ENCODE data around the gene CLN5. TPM values are rescaled to one million over a fixed set of nuclear protein-coding genes. Genes with fewer than 3 reads are reported as not detected.
"Not testable (repeated sequence)": the region's sequence is repeated elsewhere in the genome, so short reads cannot be mapped to it uniquely, and the experiment has no call there.

The CLN5 gene
- total and polyA plus RNA-seq, 2 donors (not counting 3 experiments of a cell fraction or from before 2014, with no cell fraction given): 16.5 to 22.7 TPM

GRCh38 chr13:77002590-77003190 lies 10.8 kb downstream of the CLN5 start:
- Histone ChIP-seq H3K79me2 (ENCODE audit: control insufficient read depth, insufficient read depth, low read length) (peaks cover 4% of the 10 kb centered on the region), H3K36me3 (ENCODE audit: control insufficient read depth in 2 of 2, extremely low read depth in 1 of 2, insufficient read depth in 2 of 2, low read length in 2 of 2) (peaks cover 6 to 7% of the 10 kb centered on the region in 2 experiments), H3K9ac (replicated peaks; ENCODE audit: extremely low read depth, insufficient read depth, low read length) (no peak overlapping the region), H4K20me1 (replicated peaks; ENCODE audit: control insufficient read depth, extremely low read depth, insufficient read depth, low read length) (no peaks in the 10 kb centered on the region), H3K4me1 (ENCODE audit: control insufficient read depth, extremely low read depth, insufficient read depth, low read length) (no peaks in the 10 kb centered on the region), H3K9me1 (replicated peaks; ENCODE audit: control insufficient read depth, extremely low read depth, insufficient read depth, low read length) (no peaks in the 10 kb centered on the region), H3K4me2 (ENCODE audit: insufficient read depth, low read length) (no peak overlapping the region), H3K9me3 (replicated peaks; ENCODE audit: control insufficient read depth, insufficient read depth, low read length) (no peaks in the 10 kb centered on the region), H3K27ac (ENCODE audit: insufficient read depth, low read depth, low read length) (no peak overlapping the region), H2AFZ (ENCODE audit: low read depth, low read length) (no peak overlapping the region), H3K4me3 (replicated peaks in 1 of 3; ENCODE audit: insufficient read depth in 1 of 3, low read depth in 1 of 3, low read length in 3 of 3) (no peak overlapping the region), H3K27me3 (ENCODE audit: control insufficient read depth in 2 of 2, insufficient read depth in 2 of 2, low read length in 2 of 2) (no peaks in the 10 kb centered on the region)
- intact Hi-C loops (cut with micrococcal nuclease): loop anchor here (1.0 to 5.0 kb wide), 3 partner anchors 22 to 476 kb away; no protein-coding TSS in a partner anchor
- POLR2A ChIA-PET: interaction anchor here (0.6 kb wide), 1 partner anchor 1212 kb away, joined by 3 read pairs; no protein-coding TSS in a partner anchor
- CTCF ChIA-PET: interaction anchor here (0.6 to 2.2 kb wide), 22 partner anchors 9 to 1327 kb away, joined by 3 to 17 read pairs (median 4); partner anchors contain the start of gene CLN5
- dilution Hi-C loops (cut with MboI; ENCODE audit: extremely low pct_ligation_motif_present, low sequenced_read_pairs): no loop called here
- BruUV-seq (replicated peaks): no TSS peak
- peak; percentile 55 for FAIRE-seq
- peak; percentile 57 for DNase-seq (ENCODE audit: low read depth, low spot score)
- TF ChIP-seq CTCF (IDR thresholded peaks at IDR 0.05; ENCODE audit: extremely low read depth in 1 of 2, insufficient read depth in 1 of 2, low read depth in 1 of 2, low read length in 2 of 2): peak; percentile 55 to 67
- TF ChIP-seq MYC (IDR thresholded peaks at IDR 0.05; ENCODE audit: low read depth, low read length): no peak
- TF ChIP-seq FOS (IDR thresholded peaks at IDR 0.05; ENCODE audit: borderline replicate concordance, insufficient read depth, low read length): no peak
- no peak for TF ChIP-seq POLR2AphosphoS5 (IDR thresholded peaks at IDR 0.05; ENCODE audit: insufficient read depth, low read depth, low read length)
- no peak for TF ChIP-seq POLR2A (IDR thresholded peaks at IDR 0.05; ENCODE audit: low read depth, low read length)
- TF ChIP-seq EZH2 (IDR thresholded peaks at IDR 0.05; ENCODE audit: borderline replicate concordance, low read depth, low read length, severe bottlenecking): no peak

GRCh38 chr13:77008337-77008736 lies 16.5 kb downstream of the CLN5 start:
- peaks cover 14% of the 10 kb centered on the region for H3K79me2 ChIP-seq (ENCODE audit: control insufficient read depth, insufficient read depth, low read length)
- dilution Hi-C loops (cut with MboI; ENCODE audit: extremely low pct_ligation_motif_present, low sequenced_read_pairs); H3K9ac ChIP-seq (replicated peaks; ENCODE audit: extremely low read depth, insufficient read depth, low read length): not testable (repeated sequence)

More at GRCh38 chr13:77008337-77008736, 16.5 kb downstream of the CLN5 start:
- H3K4me3 ChIP-seq (replicated peaks in 1 of 3; ENCODE audit: insufficient read depth in 1 of 3, low read depth in 1 of 3, low read length in 3 of 3); DNase-seq (ENCODE audit: low read depth, low spot score); H4K20me1 ChIP-seq (replicated peaks; ENCODE audit: control insufficient read depth, extremely low read depth, insufficient read depth, low read length); BruUV-seq (replicated peaks); intact Hi-C loops (cut with micrococcal nuclease); H2AFZ ChIP-seq (ENCODE audit: low read depth, low read length); H3K27ac ChIP-seq (ENCODE audit: insufficient read depth, low read depth, low read length); FAIRE-seq; H3K9me3 ChIP-seq (replicated peaks; ENCODE audit: control insufficient read depth, insufficient read depth, low read length); POLR2A ChIA-PET; H3K27me3 ChIP-seq (ENCODE audit: control insufficient read depth in 2 of 2, insufficient read depth in 2 of 2, low read length in 2 of 2); H3K4me1 ChIP-seq (ENCODE audit: control insufficient read depth, extremely low read depth, insufficient read depth, low read length); H3K4me2 ChIP-seq (ENCODE audit: insufficient read depth, low read length); H3K9me1 ChIP-seq (replicated peaks; ENCODE audit: control insufficient read depth, extremely low read depth, insufficient read depth, low read length): not testable (repeated sequence)
- CTCF ChIA-PET: interaction anchor here (1.2 kb wide), 1 partner anchor 470 kb away, joined by 3 read pairs; no protein-coding TSS in a partner anchor
- peaks cover 10 to 13% of the 10 kb centered on the region in 2 experiments for H3K36me3 ChIP-seq (ENCODE audit: control insufficient read depth in 2 of 2, extremely low read depth in 1 of 2, insufficient read depth in 2 of 2, low read length in 2 of 2)
